Activated CD4-positive, alpha-beta T cell treated with anti-CD3 and anti-CD28 coated beads, Interleukin-2, amount 10 ng/mL, durations not matched to agents 7 days and 5 days (primary cell): ENCODE results near the gene ITPKB. TPM values are rescaled to one million over a fixed set of nuclear protein-coding genes. Genes with fewer than 3 reads are reported as not detected.

Experiments used
- CTCF ChIA-PET: fragments of 350-600 bp; sonication (Branson Sonifier 250); formaldehyde crosslinking; loops from one replicate; lab custom pipeline; 2021; ENCODE audit warnings: antibody characterized with exemption; lab: Charles Lee
- POLR2A ChIA-PET: fragments of 350-600 bp; sonication (Branson Sonifier 250); formaldehyde crosslinking; loops from one replicate; lab custom pipeline; 2021; ENCODE audit warnings: antibody characterized with exemption; lab: Charles Lee
- DNase-seq: peaks from one replicate; pipeline ENCODE4 v3.0.0-alpha.2; 2020
- H3K27ac Mint-ChIP-seq: one replicate; pipeline ENCODE4 v1.8.0; 2021; ENCODE audit warnings: mild to moderate bottlenecking, moderate library complexity, mixed read lengths
- H3K27me3 Mint-ChIP-seq: one replicate; pipeline ENCODE4 v1.8.0; 2021; ENCODE audit warnings: mixed read lengths
- H3K36me3 Mint-ChIP-seq: one replicate; pipeline ENCODE4 v1.8.0; 2021; ENCODE audit warnings: low read depth, mixed read lengths
- H3K4me1 Mint-ChIP-seq: one replicate; pipeline ENCODE4 v1.8.0; 2021; ENCODE audit warnings: mixed read lengths
- H3K4me3 Mint-ChIP-seq: one replicate; pipeline ENCODE4 v1.8.0; 2021; ENCODE audit warnings: mild to moderate bottlenecking, moderate library complexity, mixed read lengths
- H3K9me3 Mint-ChIP-seq: one replicate; pipeline ENCODE4 v1.8.0; 2021; ENCODE audit warnings: mixed read lengths
- total RNA-seq, 2 experiments: library from RNA; stranded (reverse); gene quantifications; one replicate each; pipeline ENCODE4 v1.2.3, GENCODE V29; 2021

Gene ITPKB
- total RNA-seq, 2 experiments from 2014 or later = 61.1 to 64.0 TPM

DNA sequence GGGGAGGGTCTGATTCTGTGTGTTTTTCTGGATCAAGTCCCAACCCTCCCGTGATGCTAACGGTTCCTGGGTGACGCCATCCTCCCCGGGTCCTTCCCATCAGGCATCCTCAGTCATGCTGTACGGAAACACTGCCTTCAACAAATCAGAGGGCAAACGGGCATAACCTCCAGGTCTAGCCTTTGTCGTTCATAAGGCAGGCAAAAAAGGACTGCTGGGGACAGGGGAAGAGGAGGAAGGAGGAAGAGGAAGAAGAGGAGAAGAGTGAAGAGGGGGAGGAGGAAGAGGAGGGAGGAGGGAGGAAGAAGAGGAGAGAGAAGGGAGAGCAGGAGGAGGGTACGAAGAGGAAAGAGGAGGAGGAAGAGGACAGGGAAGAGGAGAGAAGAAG lies 84.4 kb downstream of the ITPKB start:
- CTCF ChIA-PET = interaction anchor here (0.9 to 2.4 kb wide), 5 partner anchors 12 to 82 kb away, joined by 3 to 6 read pairs (median 3); no protein-coding TSS in a partner anchor
- Mint-ChIP-seq H3K9me3 (no peaks in the 10 kb centered on the region), H3K27me3 (no peaks in the 10 kb centered on the region), H3K4me3 (peak overlapping the region; percentile 73), H3K4me1 (peaks cover 15% of the 10 kb centered on the region), H3K27ac (no peak overlapping the region), H3K36me3 (peaks cover 8% of the 10 kb centered on the region)
- POLR2A ChIA-PET = interaction anchor here (0.8 kb wide), 1 partner anchor 8 kb away, joined by 3 read pairs; no protein-coding TSS in a partner anchor
- DNase-seq = no peak

DNA sequence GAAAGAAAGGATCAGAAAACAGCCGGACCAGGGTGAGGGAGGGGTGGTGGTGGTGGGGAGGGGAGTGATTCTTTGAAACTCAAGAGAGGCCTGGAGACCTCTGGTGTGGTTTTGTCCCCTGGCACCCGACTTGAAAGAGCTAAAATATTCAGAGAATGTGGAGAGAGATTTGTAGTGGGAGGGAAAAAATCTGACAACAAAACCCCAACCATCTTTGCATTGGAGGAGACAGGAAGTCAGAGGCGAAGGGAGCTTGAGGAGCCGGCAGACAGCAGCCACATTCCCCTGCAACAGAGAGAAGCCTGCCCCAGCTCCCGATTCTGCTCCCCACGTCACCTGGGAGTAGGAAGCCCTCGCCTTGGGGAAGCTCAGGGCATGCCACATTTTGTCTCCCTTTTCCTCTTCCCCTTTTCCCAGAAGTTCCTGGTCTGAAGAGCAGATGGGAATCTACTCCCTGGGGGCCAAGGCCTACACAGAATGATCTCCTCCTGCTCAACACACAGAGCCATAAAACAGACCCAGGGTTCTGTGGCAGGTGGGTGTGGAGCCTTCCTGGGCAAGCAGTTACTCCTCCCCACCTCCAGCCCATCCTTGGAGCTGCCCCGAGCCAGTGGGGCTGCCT lies 84.9 kb downstream of the ITPKB start:
- POLR2A ChIA-PET = interaction anchor here (0.8 kb wide), 1 partner anchor 9 kb away, joined by 3 read pairs; no protein-coding TSS in a partner anchor
- peaks cover 11% of the 10 kb centered on the region for H3K36me3 Mint-ChIP-seq
- CTCF ChIA-PET = interaction anchor here (0.7 to 2.4 kb wide), 8 partner anchors 8 to 174 kb away, joined by 3 to 6 read pairs (median 4); no protein-coding TSS in a partner anchor
- no peaks in the 10 kb centered on the region for H3K9me3 Mint-ChIP-seq
- no peak for DNase-seq
- no peaks in the 10 kb centered on the region for H3K27me3 Mint-ChIP-seq
- peaks cover 18% of the 10 kb centered on the region for H3K4me1 Mint-ChIP-seq
- peak overlapping the region; percentile 73 for H3K4me3 Mint-ChIP-seq
- no peak overlapping the region for H3K27ac Mint-ChIP-seq

DNA sequence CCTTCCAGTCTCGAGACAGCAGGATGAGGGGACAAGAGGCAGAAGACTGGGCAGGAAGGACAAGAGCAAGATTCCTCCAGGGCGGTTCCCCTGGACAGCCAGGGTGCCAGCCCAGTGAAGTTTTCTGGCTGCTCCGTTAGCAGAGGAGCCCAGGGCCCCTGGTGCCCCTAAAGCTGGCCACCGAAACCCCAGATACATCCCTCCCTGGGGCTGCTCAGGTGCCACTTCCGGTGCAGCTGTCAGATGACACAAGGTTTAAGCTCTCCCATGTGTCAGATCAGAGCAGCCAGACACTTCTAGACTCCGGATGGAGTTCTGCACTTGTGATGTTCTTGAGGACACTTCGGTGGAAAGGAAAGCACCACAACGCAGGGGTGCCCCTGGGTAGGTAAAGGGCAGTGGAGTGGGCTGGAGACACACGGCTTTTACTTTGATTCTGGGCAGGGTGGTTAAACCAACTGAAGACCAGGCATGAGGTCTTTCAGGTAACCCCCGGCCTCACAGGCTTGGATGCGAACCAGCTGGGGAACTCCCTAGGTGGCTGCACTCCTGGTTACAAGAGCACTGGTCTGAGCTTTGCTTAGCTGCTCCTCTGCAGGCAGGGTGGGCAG lies 85.7 kb downstream of the ITPKB start:
- Mint-ChIP-seq H3K36me3 (peaks cover 18% of the 10 kb centered on the region), H3K27me3 (no peaks in the 10 kb centered on the region), H3K9me3 (no peaks in the 10 kb centered on the region), H3K27ac (no peak overlapping the region), H3K4me3 (peak overlapping the region; percentile 73), H3K4me1 (peaks cover 26% of the 10 kb centered on the region)
- CTCF ChIA-PET = interaction anchor here (0.6 to 2.4 kb wide), 9 partner anchors 9 to 176 kb away, joined by 3 to 6 read pairs (median 3); no protein-coding TSS in a partner anchor
- POLR2A ChIA-PET = interaction anchor here (0.6 kb wide), 1 partner anchor 229 kb away, joined by 3 read pairs; no protein-coding TSS in a partner anchor
- DNase-seq = peak; percentile 78

DNA sequence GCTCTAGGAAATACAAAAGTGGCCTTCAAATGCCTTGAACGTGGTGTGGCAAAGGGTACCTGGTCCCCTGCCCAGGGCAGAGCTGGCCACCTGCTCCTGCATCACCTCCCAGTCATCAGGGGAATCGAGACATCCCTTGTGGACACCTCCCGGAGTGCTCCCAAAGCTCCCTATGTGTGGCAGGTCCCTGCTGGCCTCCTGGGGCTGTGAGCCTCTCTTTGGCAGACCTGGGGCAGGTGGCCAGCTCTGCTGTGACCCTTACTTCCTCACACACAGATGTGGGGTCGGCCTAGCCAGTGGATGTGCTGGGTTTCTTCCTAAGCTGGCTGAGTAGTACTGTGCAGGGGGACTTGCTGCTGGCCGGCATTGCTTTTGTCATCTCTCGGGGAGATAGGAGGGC lies 86.5 kb downstream of the ITPKB start:
- POLR2A ChIA-PET = no interaction called here
- CTCF ChIA-PET = interaction anchor here (0.6 to 1.1 kb wide), 4 partner anchors 19 to 177 kb away, joined by 3 read pairs; no protein-coding TSS in a partner anchor
- no peaks in the 10 kb centered on the region for H3K9me3 Mint-ChIP-seq
- peaks cover 28% of the 10 kb centered on the region for H3K4me1 Mint-ChIP-seq
- no peak overlapping the region for H3K27ac Mint-ChIP-seq
- DNase-seq = no peak
- peaks cover 21% of the 10 kb centered on the region for H3K36me3 Mint-ChIP-seq
- no peaks in the 10 kb centered on the region for H3K27me3 Mint-ChIP-seq
- no peak overlapping the region for H3K4me3 Mint-ChIP-seq

DNA sequence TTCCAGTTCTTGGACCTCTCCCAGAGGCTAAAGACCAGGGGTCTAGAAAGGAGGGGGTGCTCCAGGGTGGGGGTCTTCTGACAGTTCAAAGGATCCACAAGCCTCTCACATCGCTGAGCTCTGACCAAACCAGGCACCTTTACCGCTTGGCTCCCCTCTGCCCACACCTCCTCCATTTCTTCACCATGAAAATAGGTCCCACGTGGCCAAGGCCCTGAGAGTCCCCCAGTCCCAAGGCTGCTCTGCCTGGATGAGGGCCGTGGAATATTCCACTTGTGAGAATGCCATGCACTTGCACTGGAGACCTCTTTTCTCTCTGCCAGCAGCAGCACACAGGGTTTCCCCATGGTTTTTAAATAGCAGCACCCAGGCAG lies 87.4 kb downstream of the ITPKB start:
- DNase-seq = no peak
- H3K27me3 Mint-ChIP-seq = no peaks in the 10 kb centered on the region
- peaks cover 21% of the 10 kb centered on the region for H3K36me3 Mint-ChIP-seq
- ChIA-PET CTCF (interaction anchor here (0.9 to 1.8 kb wide), 4 partner anchors 10 to 61 kb away, joined by 3 to 5 read pairs (median 4); no protein-coding TSS in a partner anchor), POLR2A (no interaction called here)
- H3K4me1 Mint-ChIP-seq = peaks cover 29% of the 10 kb centered on the region
- no peak overlapping the region for H3K27ac Mint-ChIP-seq
- H3K9me3 Mint-ChIP-seq = no peaks in the 10 kb centered on the region
- no peak overlapping the region for H3K4me3 Mint-ChIP-seq

DNA sequence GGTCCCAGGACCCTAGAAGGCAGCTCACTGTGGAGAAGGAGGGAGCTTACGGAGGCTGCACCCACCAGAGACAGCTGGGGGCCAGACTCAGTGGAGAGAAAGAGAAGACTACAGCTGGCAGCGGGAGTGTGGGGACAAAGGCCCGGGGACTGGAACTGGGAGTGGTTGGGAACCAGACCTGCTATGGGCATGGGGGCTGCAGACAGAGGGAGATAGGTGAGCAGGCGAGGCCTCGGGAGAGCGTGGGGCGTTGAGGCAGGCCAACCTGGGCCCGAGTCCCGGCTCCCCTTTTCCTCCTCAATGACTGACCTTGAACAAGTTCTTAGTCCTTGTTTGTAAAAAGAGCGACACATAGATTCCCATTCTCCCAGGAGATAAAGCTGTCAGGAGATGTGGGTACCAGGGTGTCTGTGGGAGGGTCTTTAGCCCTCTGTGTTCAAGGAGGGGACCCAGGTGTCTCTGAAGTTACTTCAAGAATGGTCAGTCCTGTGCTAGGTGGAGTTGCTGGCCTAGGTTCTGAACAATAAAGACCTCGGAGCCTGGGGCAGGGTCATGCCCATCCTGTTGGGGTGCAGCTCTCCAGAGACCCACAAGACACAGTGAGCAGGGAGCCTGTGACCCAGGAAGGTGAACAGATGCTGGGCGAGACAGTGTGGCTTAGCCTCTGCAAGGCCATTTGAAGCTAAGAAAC lies 87.9 kb downstream of the ITPKB start:
- Mint-ChIP-seq H3K27ac (peak overlapping the region; percentile 63), H3K4me3 (no peak overlapping the region), H3K9me3 (no peaks in the 10 kb centered on the region), H3K27me3 (no peaks in the 10 kb centered on the region), H3K4me1 (peaks cover 33% of the 10 kb centered on the region), H3K36me3 (peaks cover 25% of the 10 kb centered on the region)
- POLR2A ChIA-PET = no interaction called here
- CTCF ChIA-PET = interaction anchor here (0.6 to 1.8 kb wide), 7 partner anchors 9 to 170 kb away, joined by 3 to 5 read pairs (median 4); no protein-coding TSS in a partner anchor
- DNase-seq = no peak

DNA sequence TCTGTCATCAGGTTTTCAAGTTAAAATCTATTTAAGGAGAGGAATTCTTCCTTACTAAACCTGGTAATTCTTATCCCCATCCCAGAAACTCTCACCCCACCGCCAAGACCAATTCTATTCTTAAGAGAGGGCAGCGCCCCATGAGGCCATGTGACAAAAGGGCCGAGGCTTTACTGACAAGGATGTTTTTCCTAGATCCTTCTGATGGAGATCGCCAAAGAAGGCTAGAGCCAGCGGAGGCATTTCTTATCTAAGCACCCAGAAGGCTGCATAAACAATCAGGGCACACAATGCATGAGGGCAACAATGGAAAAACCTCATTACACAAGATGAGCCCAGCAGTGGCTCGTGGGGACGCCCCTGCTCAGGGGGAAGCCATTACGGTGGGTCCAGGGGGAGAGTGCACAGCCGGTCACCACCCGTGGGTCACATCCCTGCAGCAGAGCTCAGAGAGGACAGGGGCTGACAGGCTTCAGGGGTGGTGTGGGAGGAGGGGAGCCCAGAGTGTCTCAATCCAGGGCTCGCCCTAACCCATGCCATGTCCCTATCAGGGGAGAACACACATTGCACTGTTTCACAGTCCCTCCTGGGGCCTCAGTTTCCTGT lies 88.7 kb downstream of the ITPKB start:
- CTCF ChIA-PET = interaction anchor here (1.0 to 1.8 kb wide), 5 partner anchors 9 to 171 kb away, joined by 3 to 5 read pairs (median 3); no protein-coding TSS in a partner anchor
- Mint-ChIP-seq H3K27ac (peak overlapping the region; percentile 63), H3K9me3 (no peaks in the 10 kb centered on the region), H3K36me3 (peaks cover 31% of the 10 kb centered on the region), H3K27me3 (no peaks in the 10 kb centered on the region), H3K4me1 (peaks cover 41% of the 10 kb centered on the region), H3K4me3 (no peak overlapping the region)
- POLR2A ChIA-PET = interaction anchor here (0.6 kb wide), 1 partner anchor 1205 kb away, joined by 11 read pairs; no protein-coding TSS in a partner anchor
- DNase-seq = no peak

DNA sequence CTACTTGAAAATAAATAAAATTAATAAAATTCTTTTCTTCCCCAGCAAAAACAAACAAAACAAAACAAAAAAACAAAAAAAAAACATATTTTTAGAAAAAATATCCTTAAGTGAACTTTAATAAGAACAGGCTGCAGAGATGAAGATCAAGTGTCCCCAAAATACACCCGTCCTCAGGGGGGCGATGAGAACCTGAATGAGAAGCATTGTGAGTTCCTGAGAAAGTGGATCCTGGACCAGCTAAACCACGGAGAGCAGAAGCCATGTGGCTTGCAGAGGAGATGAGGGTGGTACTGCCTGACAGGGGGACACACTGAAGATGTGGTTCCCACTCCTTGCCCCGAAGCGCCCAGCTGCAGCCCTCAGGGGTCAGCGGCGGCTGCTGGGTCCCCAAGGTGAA lies 89.3 kb downstream of the ITPKB start:
- CTCF ChIA-PET = interaction anchor here (0.7 to 1.8 kb wide), 6 partner anchors 8 to 166 kb away, joined by 3 to 5 read pairs (median 4); no protein-coding TSS in a partner anchor
- peaks cover 31% of the 10 kb centered on the region for H3K36me3 Mint-ChIP-seq
- POLR2A ChIA-PET = interaction anchor here (0.6 kb wide), 1 partner anchor 1205 kb away, joined by 11 read pairs; no protein-coding TSS in a partner anchor
- H3K27ac Mint-ChIP-seq = peak overlapping the region; percentile 43
- H3K4me1 Mint-ChIP-seq = peaks cover 47% of the 10 kb centered on the region
- no peaks in the 10 kb centered on the region for H3K9me3 Mint-ChIP-seq
- no peaks in the 10 kb centered on the region for H3K27me3 Mint-ChIP-seq
- no peak overlapping the region for H3K4me3 Mint-ChIP-seq
- peak; percentile 51 for DNase-seq

DNA sequence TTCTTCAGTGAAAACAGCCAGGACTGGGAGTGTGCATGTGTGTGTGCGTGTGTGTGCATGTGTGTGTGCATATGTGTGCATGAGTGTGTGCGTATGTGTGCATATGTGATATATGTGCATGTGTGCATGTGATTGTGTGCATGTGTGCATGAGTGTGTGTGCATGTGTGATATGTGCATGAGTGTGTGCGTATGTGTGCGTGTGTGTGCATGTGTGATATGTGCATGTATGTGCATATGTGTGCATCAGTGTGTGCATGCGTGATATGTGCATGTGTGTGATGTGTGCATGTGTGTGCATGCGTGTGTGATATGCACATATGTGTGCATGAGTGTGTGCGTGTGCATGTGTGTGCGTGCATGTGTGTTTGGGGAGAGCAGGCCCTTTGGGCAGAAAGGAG lies 89.8 kb downstream of the ITPKB start:
- Mint-ChIP-seq H3K36me3 (peaks cover 35% of the 10 kb centered on the region), H3K4me3 (no peak overlapping the region), H3K4me1 (peaks cover 52% of the 10 kb centered on the region), H3K27me3 (no peaks in the 10 kb centered on the region), H3K9me3 (no peaks in the 10 kb centered on the region), H3K27ac (peak overlapping the region; percentile 67)
- ChIA-PET CTCF (interaction anchor here (0.5 to 1.7 kb wide), 7 partner anchors 9 to 1406 kb away, joined by 3 to 5 read pairs (median 3); no protein-coding TSS in a partner anchor), POLR2A (no interaction called here)
- DNase-seq = no peak

DNA sequence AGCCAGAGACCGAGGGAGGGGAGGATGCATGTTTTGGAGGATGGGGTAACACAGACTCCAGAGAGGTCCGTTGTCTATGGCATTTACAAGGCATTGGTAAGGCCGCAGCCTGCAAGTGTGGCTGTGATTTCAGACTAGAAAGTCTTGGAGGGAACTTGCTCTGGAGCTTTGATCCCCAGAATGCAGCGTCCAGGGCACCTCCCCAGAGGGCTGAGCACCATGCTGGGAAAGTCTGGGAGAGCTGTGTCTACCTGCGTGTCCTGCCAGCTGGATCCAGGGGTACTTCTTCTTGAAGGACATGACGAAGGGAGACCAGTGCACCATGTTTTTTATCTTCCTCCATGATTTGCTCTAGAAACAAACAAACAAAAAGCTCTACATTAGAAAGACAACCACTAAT lies 90.7 kb downstream of the ITPKB start:
- DNase-seq = no peak
- H3K36me3 Mint-ChIP-seq = peaks cover 40% of the 10 kb centered on the region
- CTCF ChIA-PET = interaction anchor here (0.6 to 1.7 kb wide), 7 partner anchors 8 to 180 kb away, joined by 3 to 5 read pairs (median 3); no protein-coding TSS in a partner anchor
- no peaks in the 10 kb centered on the region for H3K27me3 Mint-ChIP-seq
- H3K4me3 Mint-ChIP-seq = no peak overlapping the region
- H3K4me1 Mint-ChIP-seq = peaks cover 61% of the 10 kb centered on the region
- H3K27ac Mint-ChIP-seq = no peak overlapping the region
- POLR2A ChIA-PET = no interaction called here
- H3K9me3 Mint-ChIP-seq = no peaks in the 10 kb centered on the region

DNA sequence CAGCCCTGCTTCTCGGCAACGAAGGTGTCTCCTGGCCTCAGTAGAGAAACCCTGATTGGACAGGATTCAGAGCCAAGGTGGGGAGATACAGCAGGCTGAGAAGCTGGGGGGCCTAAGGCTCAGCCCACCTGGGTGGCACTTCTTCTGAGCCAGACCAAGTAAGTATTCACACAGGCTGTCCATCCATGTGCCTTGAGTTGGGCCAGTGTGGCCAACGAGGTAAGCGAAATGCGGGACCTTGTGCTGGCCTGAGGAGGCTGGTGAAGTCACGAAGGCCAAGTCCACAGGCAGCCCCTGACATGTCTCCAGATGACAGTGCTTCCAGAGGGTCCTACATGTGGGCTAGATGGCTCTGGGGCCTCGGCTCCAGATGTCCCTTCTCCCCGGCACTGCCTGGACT lies 91.4 kb downstream of the ITPKB start:
- Mint-ChIP-seq H3K36me3 (peaks cover 44% of the 10 kb centered on the region), H3K9me3 (no peaks in the 10 kb centered on the region), H3K27ac (no peak overlapping the region), H3K4me3 (no peak overlapping the region), H3K4me1 (peaks cover 68% of the 10 kb centered on the region), H3K27me3 (no peaks in the 10 kb centered on the region)
- no peak for DNase-seq
- CTCF ChIA-PET = interaction anchor here (0.7 to 1.7 kb wide), 6 partner anchors 9 to 181 kb away, joined by 3 to 4 read pairs (median 3); no protein-coding TSS in a partner anchor
- POLR2A ChIA-PET = no interaction called here
